Medulla oblongata (tissue), 1 donor: ENCODE measurements around the gene TOP3A.
"Not testable (repeated sequence)": the region's sequence is repeated elsewhere in the genome, so short reads cannot be mapped to it uniquely, and the experiment has no call there.

Source experiments
- DNase-seq: peaks from one replicate; pipeline ENCODE4 v3.0.0-alpha.2; 2015; ENCODE audit errors: extremely low spot score

Gene TOP3A, protein sequence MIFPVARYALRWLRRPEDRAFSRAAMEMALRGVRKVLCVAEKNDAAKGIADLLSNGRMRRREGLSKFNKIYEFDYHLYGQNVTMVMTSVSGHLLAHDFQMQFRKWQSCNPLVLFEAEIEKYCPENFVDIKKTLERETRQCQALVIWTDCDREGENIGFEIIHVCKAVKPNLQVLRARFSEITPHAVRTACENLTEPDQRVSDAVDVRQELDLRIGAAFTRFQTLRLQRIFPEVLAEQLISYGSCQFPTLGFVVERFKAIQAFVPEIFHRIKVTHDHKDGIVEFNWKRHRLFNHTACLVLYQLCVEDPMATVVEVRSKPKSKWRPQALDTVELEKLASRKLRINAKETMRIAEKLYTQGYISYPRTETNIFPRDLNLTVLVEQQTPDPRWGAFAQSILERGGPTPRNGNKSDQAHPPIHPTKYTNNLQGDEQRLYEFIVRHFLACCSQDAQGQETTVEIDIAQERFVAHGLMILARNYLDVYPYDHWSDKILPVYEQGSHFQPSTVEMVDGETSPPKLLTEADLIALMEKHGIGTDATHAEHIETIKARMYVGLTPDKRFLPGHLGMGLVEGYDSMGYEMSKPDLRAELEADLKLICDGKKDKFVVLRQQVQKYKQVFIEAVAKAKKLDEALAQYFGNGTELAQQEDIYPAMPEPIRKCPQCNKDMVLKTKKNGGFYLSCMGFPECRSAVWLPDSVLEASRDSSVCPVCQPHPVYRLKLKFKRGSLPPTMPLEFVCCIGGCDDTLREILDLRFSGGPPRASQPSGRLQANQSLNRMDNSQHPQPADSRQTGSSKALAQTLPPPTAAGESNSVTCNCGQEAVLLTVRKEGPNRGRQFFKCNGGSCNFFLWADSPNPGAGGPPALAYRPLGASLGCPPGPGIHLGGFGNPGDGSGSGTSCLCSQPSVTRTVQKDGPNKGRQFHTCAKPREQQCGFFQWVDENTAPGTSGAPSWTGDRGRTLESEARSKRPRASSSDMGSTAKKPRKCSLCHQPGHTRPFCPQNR

DNA sequence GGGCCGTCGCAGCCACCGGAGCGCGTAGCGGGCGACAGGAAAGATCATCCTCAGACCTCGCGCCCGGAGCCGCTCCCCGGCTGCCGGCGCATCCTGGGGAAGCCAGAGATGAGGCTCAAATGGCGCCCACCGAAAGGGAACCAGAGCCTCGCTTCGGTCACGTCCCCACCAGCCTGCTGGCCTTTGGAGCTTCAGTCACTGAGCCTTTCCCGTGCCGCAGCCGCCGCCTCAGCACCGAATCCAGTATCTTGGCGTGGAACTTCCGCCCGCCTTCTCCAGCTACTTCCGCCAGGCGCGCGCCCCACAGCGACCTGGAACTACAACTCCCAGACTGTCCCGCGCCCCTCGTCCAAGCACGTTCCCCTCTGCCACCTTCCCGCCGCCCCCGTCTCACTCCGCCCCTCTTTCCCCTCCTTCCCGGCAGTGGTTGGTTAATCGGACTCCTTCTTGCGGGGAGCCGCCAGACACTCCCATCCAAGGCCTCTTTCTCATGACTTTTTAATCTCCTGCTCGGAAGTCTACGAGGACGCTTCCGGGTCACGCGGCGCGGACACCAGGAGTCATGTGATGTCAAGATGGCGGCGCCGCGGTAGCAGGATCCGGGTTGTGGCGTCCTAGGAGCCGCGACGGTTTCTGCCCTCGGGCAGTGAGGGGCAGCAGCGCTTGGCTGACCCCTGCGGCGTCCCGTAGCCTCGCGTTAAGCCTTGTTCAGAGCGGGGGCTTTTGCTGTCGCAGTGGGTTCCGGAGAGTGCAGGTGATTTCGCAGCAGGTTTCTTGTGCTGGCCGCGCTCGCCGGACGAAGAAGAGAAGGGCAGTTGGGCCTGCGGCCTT, at the start of gene TOP3A, which contains the start of gene SMCR8:
Gene TOP3A, minus strand, starts transcription at position 264 of the 831 bp plus-strand sequence. Its CDS starts 216 bp downstream, at position 48.
Gene SMCR8, plus strand, starts transcription at position 563 of the 831 bp plus-strand sequence. CDS start 497 bp downstream, outside the sequence.
- DNase-seq = peak; percentile 98

DNA sequence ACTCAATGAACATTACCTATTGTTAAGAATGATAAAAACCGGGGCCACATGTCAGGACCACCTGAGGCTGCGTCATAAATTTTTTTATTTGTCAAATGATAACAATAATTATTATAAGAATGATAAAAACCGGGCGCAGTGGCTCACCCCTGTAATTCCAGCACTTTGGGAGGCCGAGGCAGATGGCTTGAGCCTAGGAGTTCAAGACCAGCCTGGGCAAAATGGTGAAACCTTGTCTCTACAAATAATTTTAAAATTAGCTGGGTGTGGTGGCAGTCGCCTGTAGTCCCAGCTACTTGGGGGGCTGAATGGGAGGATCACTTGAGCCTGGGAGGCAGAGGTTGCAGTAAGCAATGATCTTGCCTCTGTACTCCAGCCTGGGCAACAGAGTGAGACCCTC, 49.4 kb upstream of the TOP3A start:
- no peak for DNase-seq

DNA sequence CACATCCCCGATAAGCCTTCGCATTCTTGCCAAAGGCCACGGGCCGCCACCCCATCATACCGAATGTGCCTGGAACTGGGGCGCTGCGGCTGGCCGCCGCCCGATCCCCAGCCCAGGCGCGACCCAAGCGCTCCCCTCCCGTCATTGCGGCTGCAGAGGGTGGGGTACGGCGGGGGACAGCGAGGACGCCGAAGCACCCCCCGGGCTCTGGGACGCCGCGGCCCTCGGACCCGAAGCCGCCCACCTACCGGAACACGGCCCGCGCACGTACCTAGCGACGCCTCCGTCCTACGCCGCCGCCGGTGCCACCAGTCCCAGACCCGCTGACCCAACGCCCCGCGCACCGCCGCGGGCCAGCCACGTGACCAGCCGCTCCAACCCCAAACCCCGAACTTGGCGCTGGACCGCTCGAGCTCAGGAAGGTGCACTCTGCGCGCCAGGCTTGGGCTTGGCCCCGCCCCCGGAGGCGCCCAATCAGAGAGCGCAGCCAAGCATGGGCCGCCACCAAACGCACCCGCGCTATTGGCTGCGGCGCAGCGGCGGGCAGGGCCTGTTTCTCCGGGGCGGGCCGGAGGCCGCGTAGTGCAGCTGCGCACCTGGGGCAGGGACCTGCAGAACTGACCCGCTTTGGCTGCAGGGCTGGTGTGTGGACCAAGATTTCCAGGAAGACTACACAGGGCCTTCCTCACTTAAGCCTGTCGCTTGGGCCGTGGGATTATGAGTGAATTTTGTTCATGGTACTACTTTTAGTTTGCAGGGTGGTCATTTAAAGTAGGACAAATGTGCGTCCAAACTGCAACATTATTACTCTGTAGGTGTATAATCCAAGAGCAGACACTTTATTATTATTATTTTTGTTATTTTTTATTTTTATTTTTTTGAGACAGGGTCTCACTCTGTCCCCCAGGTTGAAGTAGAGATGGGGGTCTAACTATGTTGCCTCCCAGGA, 48.6 kb upstream of the TOP3A start, which contains the start of gene SHMT1:
Gene SHMT1, minus strand, starts transcription at position 450 of the 949 bp plus-strand sequence. CDS start 7,569 bp downstream, outside the sequence.
- peak; percentile 96 for DNase-seq

DNA sequence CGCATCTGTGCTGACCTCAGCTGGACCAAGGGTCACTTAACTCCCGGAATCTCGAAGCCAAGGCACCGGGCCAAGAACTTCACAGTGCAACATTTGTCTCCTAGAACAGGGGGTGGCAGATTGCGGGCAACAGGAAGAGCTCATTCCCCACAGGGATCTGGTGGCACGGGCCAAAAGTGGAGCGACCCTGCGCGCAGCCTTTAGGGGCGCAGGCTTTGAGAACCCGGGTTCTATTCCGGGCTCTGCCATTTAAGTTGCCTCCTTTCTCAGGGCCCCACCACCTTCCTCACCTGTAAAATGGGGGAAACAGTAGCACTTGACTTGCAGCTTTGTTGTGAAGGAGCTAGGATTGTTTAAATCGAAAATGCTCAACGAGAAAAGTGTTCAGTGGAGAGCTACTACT, 47.9 kb upstream of the TOP3A start:
- DNase-seq = peak; percentile 90

DNA sequence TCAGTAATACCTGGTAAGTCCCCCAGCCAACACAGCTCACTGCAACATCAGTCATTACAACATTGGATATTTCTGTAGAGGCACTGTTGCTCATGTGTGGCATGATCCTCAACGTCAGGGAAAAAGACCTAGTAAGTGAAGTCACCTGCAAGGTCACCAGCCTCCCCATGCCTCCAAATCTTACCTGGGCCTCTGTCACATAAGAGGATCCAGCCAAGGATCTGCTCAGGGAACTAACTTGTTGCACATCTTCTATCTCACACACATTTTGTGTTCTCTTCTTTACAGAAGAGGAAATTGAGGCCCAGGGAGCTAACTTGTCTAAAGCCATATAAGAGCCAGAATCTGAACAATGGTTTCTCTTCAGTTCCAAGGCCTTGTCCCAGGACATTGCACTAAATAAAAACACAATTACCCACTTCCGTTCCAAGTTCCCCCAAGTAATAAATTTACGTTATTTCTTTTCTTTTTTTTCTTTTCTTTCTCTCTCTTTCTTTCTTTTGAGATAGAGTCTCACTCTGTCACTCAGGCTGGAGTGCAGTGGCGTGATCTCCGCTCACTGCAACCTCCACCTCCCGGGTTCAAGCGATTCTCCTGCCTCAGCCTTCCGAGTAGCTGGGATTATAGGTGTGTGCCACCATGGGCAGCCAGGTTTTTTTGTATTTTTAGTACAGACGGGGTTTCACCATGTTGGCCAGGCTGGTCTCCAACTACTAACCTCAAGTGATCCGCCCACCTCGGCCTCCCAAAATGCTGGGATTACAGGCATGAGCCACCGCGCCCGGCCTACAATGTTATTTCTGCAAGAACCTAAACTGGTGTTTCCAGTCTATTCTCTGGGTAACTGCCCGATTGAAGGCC, 47.3 kb upstream of the TOP3A start:
- peak; percentile 47 for DNase-seq

DNA sequence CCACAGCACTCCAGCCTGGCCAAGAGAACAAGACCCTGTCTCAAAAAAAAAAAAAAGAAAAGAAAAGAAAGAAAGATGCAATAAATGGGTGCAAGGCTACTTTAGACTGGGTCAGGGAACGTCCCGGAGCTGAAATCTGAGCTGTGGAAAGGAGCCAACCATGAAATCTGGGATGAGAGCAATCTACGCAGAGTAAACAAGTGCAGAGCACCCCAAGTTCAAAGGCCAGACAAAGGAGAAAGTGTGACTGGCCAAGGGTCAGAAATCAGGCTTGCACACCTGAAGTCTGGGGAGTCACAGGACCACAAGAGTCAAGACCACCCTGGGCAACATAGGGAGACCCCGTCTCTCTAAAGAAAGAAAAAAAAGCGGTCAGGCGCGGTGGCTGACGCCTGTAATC, 45.7 kb upstream of the TOP3A start:
- DNase-seq = no peak

DNA sequence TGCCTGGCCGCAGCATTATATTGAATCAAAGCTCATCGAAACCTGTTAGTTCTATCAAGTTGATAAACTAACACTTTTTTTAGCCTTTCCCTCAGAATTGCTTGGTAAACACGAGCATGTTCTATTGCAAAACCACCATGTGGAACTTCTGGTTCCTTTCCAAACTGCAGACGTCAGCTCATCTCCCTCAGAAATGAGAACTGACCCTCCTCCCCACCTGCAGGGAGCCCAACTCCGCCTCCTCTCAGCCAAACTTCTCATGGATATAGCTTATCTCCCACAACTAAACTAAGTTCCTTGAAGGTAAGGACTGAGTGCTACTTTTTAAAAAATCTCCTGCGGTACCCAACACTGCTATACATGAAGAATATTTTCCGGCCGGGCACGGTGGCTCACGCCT, 41.8 kb upstream of the TOP3A start:
- peak; percentile 79 for DNase-seq

DNA sequence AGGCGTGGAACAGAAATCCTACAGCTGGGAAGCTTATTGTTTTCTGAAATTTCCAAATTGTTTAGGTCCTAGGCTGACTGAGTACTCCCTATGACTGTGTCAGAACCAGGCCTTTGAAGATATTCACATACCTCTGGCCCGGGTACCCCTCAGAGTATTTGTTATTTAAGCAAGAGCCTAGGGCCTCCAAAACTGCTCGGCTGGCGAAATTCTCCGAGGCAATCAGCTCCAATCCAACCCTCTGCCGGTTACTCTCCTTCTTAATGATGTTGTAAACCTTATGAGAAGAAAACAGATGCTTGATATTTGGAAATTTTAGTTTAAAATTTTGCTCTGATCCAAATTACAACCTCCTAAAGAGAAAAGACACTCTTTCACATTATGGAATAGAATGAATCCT, 38.7 kb upstream of the TOP3A start:
- DNase-seq = no peak

DNA sequence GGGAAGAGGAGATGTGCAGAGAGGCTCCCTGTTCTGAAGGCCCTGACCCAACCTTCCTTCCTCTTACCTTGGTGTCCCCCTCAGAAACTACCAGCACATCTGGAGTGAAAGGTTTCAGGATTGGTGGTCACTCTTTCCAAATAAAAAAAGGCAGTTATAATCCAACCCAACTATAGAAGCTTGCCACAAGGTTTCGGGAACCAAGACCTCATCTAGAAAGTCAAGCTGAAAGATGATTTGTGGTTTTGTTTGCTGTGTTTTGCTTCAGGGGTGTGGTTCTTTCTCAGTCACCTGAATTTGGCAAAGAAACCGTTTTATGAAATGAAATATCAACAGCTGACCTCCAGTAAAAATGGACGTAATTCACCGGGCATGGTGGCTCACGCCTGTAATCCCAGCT, 29.2 kb upstream of the TOP3A start:
- no peak for DNase-seq

DNA sequence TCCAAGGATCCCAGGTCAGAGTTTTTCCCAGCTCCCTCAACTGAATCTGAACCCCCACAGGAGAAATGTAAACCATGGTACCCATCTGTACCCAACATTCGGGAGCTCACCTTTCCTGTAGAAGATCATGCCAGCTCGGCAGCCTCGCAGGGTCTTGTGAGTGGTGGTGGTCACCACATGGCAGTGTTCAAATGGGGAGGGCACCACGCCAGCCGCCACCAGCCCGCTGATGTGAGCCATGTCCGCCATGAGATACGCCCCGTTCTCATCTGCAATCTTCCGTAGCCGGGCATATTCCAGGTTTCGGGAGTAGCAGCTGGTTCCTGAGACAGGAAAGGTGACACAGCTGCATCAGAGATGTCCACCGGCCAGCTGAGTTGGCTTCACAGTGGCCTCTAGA, 25.1 kb upstream of the TOP3A start:
- DNase-seq = no peak

DNA sequence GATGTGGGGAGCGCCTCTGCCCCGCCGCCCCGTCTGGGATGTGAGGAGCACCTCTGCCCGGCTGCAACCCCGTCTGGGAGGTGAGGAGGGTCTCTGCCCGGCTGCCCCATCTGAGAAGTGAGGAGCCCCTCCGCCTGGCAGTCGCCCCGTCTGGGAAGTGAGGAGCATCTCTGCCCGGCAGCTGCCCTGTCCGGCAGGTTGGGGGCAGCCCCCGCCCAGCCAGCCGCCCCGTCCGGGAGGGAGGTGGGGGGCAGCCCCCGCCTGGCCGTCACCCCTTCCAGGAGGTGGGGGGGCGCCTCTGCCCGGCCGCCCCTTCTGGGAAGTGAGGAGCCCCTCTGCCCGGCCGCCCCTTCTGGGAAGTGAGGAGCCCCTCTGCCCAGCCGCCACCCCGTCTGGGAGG, 23.4 kb upstream of the TOP3A start:
- not testable (repeated sequence) for DNase-seq

DNA sequence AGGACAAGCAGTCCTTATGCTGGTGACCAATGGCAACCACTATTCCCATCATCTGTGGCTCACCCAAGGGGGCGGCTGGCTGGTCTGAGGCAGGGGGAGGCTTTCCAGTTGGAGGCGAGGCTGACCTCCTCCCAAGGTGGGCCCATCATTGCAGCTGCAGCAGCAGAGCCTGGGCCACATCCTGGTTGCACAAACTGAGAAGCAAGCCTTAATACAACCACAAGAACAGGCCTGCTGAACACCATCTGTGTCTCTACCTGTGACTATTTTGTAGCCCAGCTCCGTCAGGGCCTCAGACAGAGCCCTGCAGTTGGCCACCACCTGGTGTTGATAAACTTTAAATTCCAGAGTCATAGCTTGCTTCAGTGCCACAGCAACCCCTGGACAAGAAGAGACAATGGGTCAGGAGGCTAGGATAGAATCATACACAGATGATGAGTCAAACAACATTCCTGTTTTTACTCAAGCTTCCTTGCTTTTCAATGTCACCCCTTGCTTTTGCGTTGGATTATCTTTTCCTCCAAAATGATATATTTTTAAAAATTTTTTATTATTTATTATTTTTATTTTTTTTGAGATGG, 18.2 kb upstream of the TOP3A start:
- no peak for DNase-seq

DNA sequence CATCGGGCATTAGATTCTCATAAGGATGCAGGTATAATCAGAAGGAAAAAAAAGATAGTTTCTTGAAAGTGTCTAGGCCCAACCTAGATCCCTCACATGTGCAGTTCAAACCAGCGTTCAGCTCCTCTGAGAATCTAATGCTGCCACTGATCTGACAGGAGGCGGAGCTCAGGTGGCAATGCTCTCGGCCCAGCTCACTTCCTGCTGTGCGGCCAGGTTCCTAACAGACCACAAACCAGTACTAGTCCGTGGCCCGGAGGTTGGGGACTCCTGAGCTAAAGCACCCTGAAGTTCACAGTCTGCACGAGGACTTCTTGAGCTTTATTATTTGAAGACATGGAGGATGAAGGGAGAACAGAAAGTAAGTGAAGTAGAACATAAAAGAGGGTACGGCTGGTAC, 17.1 kb upstream of the TOP3A start:
- DNase-seq = no peak

DNA sequence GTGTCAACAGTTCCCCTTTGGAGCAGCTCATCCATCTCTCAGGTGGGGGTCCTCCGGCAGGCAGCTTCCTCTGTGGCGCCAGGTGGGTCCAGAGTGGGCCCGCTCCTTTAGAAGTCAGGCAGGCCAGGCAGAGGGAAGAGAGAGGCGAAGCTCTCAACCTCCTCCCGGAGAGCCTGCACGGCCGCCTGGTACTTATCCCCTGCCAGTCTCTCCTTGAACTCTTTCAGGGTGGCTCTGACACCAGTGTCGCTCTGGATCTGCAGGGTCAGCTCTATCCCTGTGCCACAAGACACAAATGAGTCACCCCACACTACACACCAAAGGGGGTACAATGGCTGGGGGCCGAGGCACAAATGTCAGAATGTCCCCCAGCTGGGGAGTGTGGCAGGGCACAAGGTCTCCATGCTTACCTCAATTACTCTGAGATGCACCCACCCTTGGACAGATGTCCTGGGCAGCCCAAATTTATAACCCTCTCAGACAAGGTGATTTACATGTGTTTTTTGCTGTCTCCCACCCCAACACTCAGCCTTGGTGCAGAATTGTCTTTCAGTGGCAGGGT, 13.9 kb upstream of the TOP3A start:
- no peak for DNase-seq

DNA sequence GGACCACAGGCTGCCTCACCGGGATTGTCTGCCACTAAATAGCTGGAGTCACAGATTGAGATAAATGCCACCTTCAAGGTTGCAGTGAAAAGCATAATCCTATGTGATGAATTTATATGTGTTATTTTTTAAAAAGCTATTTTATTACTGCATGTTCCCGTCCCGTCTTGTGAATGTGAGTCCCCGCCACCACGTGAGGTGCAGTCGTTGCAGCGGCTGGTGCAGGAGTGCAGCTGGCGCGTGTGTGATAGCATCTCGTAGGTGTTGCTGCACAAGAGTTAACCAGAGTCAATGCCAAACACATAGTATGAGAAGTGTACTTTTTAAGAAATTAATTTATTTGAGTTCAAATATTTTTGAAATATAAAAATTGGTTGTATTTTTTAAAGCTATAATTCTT, 12.8 kb upstream of the TOP3A start:
- no peak for DNase-seq

DNA sequence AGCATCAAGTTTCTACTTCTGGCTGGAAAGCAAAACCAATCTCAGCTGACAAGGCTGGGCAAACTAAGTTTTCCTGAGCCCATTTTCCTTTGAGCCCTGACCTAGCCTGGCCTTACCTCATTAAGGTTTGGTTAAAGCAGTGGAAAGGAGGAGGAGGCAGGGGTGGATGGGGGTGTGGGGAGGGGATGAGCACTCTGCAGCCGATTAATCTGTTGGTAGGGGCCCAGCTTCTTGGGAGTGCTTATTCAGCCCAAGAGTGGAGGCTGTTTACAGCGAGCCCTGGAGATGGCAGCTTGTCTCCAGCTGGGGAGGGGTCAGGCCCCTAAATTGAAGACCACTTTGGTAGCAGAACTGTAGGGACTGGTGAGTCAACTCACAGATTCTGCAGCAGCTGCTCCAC, 12.3 kb upstream of the TOP3A start:
- DNase-seq = no peak

DNA sequence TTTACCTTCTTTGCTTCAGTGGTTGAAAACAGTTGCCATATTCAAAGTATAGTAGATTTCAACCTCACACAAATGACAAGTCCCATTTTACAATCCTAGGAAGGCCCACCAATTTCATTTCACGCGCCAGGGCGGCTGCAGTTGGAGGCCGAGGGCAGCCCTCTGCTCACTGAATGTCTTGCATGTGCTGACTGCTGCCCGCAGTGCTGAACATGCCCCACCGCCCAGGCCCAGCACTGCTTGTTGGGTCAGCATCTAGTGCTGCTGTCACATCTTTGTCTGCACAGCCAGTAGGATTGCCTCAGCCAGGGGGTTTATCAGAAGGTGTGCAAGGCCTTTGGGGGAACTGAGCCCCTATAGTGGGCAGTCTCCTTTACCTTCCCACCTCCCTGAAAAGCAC, 11.8 kb upstream of the TOP3A start:
- DNase-seq = no peak

DNA sequence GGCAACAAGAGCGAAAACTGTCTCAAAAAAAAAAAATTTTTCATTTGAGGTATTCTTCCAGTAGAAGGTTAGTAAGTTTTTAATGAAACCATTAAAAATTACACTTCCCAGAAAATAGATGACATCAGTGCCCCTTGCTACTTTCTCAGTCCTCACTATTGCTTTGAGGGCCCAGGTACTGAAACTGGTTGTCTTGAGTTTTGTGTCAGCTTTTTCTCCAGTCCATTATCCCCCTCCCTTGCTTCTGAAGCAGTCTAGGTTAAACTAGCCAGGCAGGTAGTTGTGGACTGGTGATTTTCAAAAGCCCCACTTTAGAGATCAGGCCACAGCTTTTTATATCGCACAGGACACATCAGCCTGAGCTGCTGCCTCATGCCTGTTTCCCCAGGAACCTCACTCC, 11.2 kb upstream of the TOP3A start:
- no peak for DNase-seq
